ENCODE data around the gene PFDN5. TPM values are rescaled to one million over a fixed set of nuclear protein-coding genes. Genes with fewer than 3 reads are reported as not detected.

Gene PFDN5
- total RNA-seq, 2 experiments from 2014 or later = 264 to 348 TPM

GRCh38 chr12:53258541-53259539, 36.5 kb upstream of the PFDN5 start:
- BruUV-seq (replicated peaks) = no TSS peak
- peak overlapping the region; percentile 75 for H2AFZ ChIP-seq (ENCODE audit: low read length)
- intact Hi-C loops (cut with micrococcal nuclease; ENCODE audit: unreplicated experiment) = no loop called here
- H3K4me2 ChIP-seq (ENCODE audit: low read length) = peak overlapping the region; percentile 44
- peaks cover 4% of the 10 kb centered on the region; the same call in 1 of the 2 replicates for H3K36me3 ChIP-seq (ENCODE audit: insufficient read depth, low read length)
- no peaks in the 10 kb centered on the region for H3K9me2 ChIP-seq (ENCODE audit: insufficient read depth, low read length)
- H3K9me3 ChIP-seq (ENCODE audit: low read length) = no peaks in the 10 kb centered on the region
- POLR2A ChIA-PET = interaction anchor here (0.7 to 1.6 kb wide), 5 partner anchors 9 to 61 kb away, joined by 3 to 14 read pairs (median 4); partner anchors contain the start of gene ESPL1
- no peaks in the 10 kb centered on the region for H4K20me1 ChIP-seq (ENCODE audit: insufficient read depth, low read length)
- CTCF ChIA-PET (ENCODE audit: unreplicated experiment) = interaction anchor here (0.7 to 0.9 kb wide), 2 partner anchors 8 to 47 kb away, joined by 3 read pairs; no protein-coding TSS in a partner anchor
- TF ChIP-seq, protein P1, sequence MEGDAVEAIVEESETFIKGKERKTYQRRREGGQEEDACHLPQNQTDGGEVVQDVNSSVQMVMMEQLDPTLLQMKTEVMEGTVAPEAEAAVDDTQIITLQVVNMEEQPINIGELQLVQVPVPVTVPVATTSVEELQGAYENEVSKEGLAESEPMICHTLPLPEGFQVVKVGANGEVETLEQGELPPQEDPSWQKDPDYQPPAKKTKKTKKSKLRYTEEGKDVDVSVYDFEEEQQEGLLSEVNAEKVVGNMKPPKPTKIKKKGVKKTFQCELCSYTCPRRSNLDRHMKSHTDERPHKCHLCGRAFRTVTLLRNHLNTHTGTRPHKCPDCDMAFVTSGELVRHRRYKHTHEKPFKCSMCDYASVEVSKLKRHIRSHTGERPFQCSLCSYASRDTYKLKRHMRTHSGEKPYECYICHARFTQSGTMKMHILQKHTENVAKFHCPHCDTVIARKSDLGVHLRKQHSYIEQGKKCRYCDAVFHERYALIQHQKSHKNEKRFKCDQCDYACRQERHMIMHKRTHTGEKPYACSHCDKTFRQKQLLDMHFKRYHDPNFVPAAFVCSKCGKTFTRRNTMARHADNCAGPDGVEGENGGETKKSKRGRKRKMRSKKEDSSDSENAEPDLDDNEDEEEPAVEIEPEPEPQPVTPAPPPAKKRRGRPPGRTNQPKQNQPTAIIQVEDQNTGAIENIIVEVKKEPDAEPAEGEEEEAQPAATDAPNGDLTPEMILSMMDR (conservative IDR thresholded peaks at IDR 0.05; ENCODE audit: low read length) = no peak
- no peak for TF ChIP-seq EZH2phosphoT487 (IDR thresholded peaks at IDR 0.05; ENCODE audit: borderline replicate concordance, low read depth, low read length)
- no peaks in the 10 kb centered on the region for H3K79me2 ChIP-seq (ENCODE audit: insufficient read depth, low read depth, low read length)
- no peak for DNase-seq (ENCODE audit: low spot score)
- peaks cover 33% of the 10 kb centered on the region for H3K4me1 ChIP-seq (ENCODE audit: insufficient read depth, low read length, poor library complexity, severe bottlenecking)
- no peak overlapping the region for H3K27ac ChIP-seq (ENCODE audit: low read depth, low read length, poor library complexity, severe bottlenecking)
- no peak overlapping the region for H3K4me3 ChIP-seq (ENCODE audit: low read depth, low read length, poor library complexity, severe bottlenecking)

DNA sequence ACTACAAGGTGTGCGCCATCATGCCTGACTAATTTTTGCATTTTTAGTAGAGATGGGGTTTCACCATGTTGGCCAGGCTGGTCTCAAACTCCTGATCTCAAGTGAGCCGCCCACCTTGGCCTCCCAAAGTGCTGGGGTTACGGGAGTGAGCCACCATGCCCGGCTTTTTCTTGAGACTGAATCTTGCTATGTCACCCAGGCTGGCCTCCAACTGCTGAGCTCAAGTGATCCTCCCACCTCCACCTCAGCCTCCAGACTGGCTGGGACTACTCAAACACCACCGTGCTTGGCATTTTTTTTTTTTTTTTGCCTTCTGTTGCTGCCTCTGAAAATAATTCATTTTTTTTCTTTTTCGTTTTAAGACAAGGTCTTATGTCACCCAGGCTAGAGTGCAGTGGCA, 35.5 kb upstream of the PFDN5 start:
- ChIA-PET CTCF (ENCODE audit: unreplicated experiment) (interaction anchor here (0.6 kb wide), 1 partner anchor 192 kb away, joined by 3 read pairs; no protein-coding TSS in a partner anchor), POLR2A (interaction anchor here (0.7 to 1.4 kb wide), 3 partner anchors 14 to 241 kb away, joined by 3 to 8 read pairs (median 6); partner anchors contain the start of genes AAAS and TARBP2)
- no TSS peak for BruUV-seq (replicated peaks)
- H3K36me3 ChIP-seq (ENCODE audit: insufficient read depth, low read length) = no peaks in the 10 kb centered on the region
- H3K9me2 ChIP-seq (ENCODE audit: insufficient read depth, low read length) = no peaks in the 10 kb centered on the region
- H3K27ac ChIP-seq (ENCODE audit: low read depth, low read length, poor library complexity, severe bottlenecking) = no peak overlapping the region
- peak overlapping the region; percentile 75; the same call in 1 of the 2 replicates for H2AFZ ChIP-seq (ENCODE audit: low read length)
- H3K4me3 ChIP-seq (ENCODE audit: low read depth, low read length, poor library complexity, severe bottlenecking) = no peak overlapping the region
- H4K20me1 ChIP-seq (ENCODE audit: insufficient read depth, low read length) = no peaks in the 10 kb centered on the region
- no peaks in the 10 kb centered on the region for H3K9me3 ChIP-seq (ENCODE audit: low read length)
- TF ChIP-seq EZH2phosphoT487 (IDR thresholded peaks at IDR 0.05; ENCODE audit: borderline replicate concordance, low read depth, low read length) = no peak
- TF ChIP-seq, protein P1 (conservative IDR thresholded peaks at IDR 0.05; ENCODE audit: low read length) = no peak
- no peak overlapping the region for H3K4me2 ChIP-seq (ENCODE audit: low read length)
- no peaks in the 10 kb centered on the region for H3K79me2 ChIP-seq (ENCODE audit: insufficient read depth, low read depth, low read length)
- no peak for DNase-seq (ENCODE audit: low spot score)
- intact Hi-C loops (cut with micrococcal nuclease; ENCODE audit: unreplicated experiment) = no loop called here
- H3K4me1 ChIP-seq (ENCODE audit: insufficient read depth, low read length, poor library complexity, severe bottlenecking) = peaks cover 33% of the 10 kb centered on the region
